ENCODE measurements around the gene SLC7A8. TPM values are rescaled to one million over a fixed set of nuclear protein-coding genes. Genes with fewer than 3 reads are reported as not detected.
A peak's percentile ranks its signal among the peaks of the same experiment; 100 is the strongest.
"Not testable (repeated sequence)": the region's sequence is repeated elsewhere in the genome, so short reads cannot be mapped to it uniquely, and the experiment has no call there.

The SLC7A8 gene
- total RNA-seq, 1 donor from 2014 or later: 98.5 TPM

DNA sequence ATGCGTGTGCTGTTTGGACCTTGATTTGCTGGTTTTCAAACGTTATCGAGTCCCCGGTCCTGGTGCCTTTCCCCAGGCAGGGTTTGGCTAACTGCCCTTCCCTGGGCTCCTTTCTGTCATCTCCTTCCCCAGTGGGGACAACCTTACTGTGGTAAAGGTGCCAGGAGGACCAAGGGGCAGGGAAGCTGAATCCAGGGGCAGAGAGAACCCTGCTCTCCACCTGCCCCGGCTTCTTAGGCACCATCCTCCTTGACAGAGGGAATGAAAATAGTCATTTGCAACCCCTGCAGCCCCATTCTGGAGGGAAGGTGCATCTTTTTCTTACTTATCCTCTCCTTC is 69.4 kb downstream of the SLC7A8 start:
- DNase-seq (ENCODE audit: low spot score): no peak

DNA sequence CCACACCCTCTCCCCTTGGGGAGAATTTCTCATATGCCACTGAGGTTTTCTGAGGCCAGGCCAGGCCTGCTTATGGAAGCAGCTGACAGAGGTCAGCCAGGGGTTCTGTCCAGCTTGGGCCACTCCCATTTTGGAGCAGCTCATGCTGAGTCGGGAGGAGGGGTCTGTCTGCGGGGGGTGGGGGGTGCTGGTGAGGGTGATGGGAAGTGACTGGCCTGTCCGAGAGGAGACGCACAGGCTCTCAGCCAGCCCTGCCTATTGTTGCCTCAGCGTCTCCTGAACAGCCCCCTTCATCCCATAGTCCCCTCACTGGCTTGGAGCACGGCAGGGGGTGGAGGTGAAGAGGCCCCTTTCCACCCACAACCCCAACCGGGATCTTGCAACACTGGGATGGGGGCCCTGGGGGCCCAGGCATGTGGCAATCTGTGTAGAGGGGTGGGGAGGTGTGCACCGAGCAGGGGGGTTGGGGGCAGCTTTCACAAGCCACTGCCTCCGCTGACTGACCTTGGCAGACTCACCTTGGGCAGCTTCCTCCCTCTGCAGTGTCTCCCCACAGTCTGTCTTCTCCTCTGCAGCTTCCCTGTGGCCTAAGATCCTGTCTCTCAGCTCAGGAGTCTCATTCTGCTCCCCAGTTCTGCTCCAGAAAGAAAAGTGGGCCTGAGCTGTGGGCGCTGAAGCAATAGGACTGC is 69.9 kb downstream of the SLC7A8 start:
- no peak for DNase-seq (ENCODE audit: low spot score)

DNA sequence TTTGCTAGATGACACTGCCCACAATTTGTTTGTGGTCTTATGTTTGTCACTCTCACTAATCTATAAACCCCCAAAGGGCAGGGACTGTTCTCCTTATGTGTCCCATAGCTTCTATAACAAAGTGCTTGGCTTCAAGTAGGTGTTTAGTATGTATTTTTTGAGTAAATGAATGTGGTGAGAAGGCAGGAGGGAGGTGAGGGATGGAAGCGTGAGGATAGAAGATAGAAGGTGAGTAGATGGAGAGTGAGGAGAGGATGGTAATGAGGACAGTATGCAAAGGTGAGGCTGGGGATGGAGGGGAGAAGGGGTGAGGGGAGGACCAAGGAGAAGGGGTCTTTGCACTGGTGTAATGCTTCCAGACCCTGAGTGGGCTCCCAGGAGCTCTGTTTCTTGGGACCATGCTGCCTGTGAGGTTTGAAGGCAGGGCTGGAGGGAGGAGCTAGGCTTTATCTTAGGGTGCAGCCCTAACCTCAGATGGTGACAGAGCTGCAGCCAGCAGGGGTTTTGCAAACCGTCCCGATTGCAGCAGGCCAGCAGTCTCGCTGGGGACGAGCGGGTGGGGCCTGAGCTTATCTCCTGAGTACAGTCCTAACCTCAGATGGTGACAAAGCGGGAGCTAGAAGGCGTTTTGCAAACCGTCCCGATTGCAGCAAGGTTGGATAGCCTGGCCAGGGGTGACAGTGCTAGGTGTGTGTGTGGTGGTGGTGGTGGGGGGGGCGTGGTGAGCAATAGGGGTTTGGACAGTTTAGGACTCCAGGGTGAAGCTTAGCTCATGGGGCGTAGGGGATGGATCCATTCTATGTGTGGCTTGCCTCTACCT is 70.9 kb downstream of the SLC7A8 start:
- no peak for DNase-seq (ENCODE audit: low spot score)

DNA sequence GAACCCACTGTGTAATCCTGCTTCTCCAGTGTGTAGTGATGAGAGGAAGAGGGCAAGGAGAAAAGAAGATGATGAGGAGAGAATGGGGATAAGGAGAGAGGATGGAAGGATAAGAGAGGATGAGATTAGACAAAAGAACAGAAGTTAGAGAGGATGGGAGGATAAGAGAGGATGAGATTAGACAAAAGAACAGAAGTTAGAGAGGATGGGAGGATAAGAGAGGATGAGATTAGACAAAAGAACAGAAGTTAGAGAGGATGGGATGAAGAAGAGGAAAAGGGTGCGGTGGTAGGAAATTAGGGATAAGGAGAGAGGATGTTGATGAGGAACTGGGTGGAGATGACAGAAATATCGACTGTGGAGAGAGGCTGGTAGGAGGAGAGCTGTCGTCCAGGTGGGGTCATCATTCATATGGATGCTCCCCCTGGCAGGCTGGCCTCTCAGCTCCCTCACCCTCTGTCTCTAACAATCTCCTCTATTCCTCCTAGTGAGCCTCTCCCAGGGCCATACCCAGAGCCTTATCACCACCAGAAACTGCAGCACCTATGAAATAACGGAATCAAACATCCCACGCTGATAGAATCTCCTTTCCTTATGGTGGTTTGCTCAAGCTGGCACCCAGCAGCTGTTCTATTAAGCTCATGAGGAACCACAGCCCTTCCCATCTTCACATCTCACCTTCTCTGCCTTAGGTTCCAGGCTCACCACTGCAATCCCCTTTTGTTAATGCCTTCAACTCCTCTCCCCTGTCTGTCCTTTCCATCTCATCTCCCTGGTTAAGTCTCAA is 72.7 kb downstream of the SLC7A8 start:
- no peak for DNase-seq (ENCODE audit: low spot score)

DNA sequence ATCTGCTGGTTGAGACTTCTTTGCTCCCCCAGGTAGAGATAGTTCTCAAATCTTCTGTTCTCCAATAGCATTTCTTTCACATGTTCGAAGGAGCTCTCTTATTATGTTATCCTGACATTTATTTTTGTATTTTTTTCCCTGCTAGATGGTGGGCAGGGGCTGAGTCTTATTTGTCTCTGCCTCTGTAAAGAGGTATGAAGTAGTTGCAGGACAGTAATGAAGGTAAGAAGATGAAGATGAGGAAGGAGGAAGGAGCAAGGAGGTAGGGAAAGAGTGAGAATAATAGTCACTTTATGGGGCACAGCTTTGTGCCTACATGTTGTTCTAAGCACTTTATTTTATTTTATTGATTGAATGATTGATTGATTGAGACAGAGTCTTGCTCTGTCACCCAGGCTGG is 73.7 kb downstream of the SLC7A8 start:
- no peak for DNase-seq (ENCODE audit: low spot score)

DNA sequence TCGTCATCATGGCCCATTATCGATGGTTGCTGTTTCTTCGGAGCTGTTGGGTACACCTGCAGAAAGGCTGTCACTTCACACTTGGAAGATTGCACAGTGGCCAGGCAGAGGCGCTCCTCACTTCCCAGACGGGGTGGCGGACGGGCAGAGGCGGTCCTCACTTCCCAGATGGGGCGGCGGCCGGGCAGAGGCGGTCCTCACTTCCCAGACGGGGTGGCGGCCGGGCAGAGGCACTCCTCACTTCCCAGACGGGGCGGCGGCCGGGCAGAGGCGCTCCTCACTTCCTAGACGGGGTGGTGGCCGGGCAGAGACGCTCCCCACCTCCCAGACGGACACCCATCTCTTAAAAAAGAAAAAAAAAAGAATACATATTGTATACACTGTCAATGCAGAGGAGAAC is 75.3 kb downstream of the SLC7A8 start:
- not testable (repeated sequence) for DNase-seq (ENCODE audit: low spot score)

DNA sequence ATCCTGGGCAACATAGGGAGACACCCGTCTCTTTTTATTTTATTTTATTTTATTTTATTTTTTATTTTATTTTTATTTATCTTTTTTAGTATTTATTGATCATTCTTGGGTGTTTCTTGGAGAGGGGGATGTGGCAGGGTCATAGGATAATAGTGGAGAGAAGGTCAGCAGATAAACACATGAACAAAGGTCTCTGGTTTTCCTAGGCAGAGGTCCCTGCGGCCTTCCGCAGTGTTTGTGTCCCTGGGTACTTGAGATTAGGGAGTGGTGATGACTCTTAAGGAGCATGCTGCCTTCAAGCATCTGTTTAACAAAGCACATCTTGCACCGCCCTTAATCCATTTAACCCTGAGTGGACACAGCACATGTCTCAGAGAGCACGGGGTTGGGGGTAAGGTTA is 75.8 kb downstream of the SLC7A8 start:
- not testable (repeated sequence) for DNase-seq (ENCODE audit: low spot score)

DNA sequence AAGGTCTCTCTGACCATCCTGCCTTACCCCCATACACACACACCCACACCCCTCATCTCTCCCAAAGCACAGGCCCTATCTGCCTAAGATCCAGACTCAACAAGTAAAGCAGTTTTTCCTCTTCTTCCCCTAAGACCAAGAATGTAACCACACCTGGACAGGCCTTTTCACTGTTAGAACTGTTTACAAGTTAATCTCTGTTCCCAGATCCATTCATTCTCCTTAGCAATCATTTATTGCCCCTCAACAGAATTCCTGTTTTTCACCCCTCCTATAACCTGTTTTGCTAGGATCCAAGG is 76.8 kb downstream of the SLC7A8 start:
- no peak for DNase-seq (ENCODE audit: low spot score)

DNA sequence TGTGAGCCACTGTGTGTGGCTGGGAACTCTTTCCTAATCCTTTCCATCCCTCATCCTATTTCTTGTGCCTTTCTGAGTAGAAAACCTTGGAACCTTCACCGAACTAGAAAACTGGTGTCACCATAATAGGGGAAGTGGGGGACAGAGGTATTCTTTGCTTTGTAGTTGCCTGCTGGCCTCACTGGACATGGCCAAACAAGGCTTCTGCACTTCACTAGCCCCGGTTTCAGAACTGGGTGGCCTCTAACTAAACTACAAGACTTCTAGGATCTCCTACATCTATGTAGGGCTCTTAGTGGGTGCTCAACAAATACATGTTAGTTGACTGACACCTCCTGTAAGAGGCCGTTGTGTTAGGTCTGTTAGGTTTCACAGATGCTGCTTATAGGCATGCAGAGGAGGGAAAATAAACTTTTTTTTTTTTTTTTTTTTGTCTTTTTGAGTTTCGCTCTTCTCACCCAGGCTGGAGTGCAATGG is 78.1 kb downstream of the SLC7A8 start:
- DNase-seq (ENCODE audit: low spot score): no peak

DNA sequence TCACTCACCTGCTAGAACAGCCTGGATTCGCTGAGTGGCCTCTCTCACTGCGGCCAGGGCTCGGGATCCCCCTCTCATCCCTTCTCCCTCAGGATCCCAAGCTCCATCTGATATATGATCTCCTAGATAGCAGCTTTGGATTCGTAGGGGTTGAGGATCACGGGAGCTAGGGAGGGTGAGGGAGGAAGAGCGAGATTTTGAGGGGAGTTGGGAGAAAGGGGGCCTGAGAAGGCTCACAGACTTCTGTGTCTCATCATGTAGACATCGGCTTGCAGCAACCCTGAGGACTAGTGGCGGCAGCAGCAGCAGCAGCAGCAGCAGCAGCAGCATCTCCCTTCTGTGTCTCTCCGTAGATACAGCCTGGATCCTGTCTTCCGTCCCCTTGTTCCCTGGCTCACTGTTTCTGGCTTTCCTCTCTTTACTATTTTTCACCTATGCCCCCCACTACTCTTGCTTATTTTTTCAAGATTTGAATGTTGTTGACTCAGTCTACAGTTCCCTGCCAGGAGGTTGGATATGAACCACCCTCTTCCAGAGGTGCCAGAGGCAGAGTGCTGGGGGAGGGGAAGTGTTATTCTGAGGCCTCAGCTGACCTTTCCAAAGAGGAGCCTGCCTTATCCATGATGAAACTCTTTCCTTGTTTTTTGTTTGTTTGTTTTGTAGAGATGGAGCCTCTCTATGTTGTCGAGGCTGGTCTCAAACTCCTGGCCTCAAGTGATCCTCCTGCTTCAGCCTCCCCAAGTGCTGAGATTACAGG is 78.7 kb downstream of the SLC7A8 start, which contains the start of gene CIROP:
CIROP (minus strand) TSS at position 399 of the 757 bp plus-strand sequence; CDS start at position 330, 69 bp downstream.
- DNase-seq (ENCODE audit: low spot score): no peak

DNA sequence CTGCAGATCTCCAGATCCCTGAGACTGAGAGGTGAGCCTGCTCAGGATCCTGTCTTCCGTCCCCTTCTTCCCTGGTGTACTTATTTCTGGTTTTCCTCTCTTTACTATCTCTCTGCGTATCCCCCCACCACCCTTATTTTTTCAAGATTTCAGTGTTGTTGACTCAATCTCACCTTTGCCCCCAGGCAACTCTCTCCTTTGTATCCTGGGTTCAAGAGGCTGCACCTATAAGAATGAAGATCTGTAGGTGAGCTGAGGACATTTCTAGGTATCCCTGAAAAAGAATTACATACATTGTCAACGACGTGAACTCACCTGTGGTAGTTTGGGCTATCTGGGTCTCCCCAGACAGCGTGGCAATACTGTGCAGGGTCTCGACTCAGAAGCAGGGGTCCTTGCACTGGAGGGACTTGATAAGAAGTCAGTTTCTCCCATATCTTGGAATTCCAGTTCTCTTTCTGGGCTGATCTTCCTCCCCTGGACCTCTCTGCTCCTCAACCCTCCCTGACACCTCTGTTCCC is 79.3 kb downstream of the SLC7A8 start:
- no peak for DNase-seq (ENCODE audit: low spot score)

DNA sequence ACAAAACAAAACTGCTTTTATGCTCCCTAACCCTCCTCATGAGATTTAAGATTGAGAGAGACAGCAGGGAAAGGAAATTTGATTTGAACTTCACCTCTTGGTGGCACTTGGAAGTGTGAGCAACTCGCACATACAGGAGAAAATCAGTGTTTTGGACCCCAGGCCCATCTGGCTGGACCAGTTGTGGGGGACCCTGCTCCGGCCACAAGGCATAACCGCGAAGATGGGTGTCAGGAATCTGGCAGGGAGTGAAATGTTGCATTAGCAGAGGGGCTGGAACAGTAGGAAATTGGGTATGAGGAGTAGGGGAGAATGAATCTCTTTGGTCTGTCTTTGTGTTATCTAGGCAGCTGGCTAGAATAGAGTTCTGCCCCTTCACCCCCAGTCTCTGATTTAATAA is 79.9 kb downstream of the SLC7A8 start:
- no peak for DNase-seq (ENCODE audit: low spot score)

DNA sequence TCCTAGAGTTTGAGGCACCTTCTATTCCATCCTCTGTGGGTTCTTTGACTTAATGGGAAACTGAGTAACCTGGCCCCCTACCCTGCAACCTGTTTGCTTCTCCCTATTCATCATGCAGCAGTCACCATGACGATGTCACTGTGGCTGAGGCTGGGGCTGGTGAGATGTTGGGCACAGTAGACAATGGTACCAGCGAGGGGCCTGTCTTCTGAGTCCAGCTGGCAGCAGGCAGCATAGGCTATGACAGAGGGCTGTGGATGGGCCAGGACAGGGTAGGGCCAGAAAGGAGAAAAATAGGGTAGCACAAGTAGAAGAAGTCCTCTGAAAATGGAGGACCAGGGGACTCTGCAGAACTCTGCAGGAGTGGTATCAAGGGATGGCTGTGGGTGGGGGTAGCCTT is 80.7 kb downstream of the SLC7A8 start:
- DNase-seq (ENCODE audit: low spot score): no peak

DNA sequence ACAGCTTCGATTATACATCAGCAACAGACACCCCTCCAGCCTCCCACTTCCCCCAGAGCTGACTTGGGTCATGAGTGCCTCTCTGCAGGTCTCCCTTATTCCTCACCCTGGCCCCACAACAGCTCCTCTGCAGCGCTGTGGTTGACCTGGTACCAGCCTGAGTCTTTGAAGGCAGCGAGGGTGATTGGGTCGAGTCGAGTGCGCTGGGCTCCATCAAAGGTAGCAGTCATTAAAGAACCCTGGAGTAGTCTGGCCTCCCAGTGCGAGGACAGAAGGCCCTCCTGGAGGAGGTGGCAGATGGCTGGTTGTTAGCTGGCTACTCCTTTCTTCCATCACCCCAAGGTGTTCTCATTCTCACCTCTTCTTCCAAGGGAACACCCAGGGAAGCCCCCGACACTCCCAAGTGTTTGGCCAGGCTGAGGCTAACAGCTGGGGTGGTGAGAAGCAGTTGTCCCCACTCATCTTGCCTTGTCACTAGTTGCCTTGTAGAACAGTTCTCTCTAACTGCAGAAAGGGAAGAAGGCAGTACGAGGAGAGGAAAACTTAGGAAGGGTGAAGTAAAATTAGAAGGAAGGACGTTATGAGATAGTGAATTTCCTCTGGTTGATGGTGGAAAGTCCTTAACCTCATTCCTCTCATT is 81.4 kb downstream of the SLC7A8 start:
- no peak for DNase-seq (ENCODE audit: low spot score)

DNA sequence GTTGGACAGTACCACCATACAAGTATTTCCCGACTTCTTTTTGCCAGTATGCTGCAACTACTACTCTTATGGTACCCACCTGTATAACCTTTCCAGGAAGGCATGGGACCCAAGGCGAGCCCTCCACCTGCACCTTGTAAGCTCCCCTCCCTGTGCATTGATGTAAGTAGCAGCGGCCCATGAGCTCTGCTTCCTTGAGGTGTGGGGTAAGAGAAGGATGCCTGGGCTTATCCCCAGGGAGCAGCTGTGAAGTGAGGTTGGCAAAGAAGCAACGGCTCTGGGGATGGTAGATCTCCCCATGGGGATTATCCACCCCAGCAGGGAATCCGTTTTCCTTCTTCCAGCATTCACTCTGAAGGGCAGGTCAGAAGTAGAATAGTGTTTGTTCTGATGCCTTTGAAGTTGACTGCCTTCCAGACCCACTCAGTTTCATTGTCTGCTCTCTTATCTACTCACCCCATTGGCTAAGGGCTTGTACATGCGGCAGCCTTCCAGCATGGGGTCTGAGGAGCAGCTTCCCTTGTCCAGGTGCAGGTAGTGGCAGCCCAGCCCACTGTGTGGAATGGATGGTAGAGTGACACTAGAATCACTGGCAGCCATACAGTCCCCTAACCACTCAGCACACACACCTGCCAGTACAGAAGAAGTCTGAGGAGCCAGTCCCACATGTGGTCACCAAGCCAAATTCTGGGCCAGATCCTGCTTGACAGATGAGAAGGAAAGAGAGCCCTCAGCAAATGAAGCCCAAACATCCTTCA is 82.1 kb downstream of the SLC7A8 start:
- no peak for DNase-seq (ENCODE audit: low spot score)

DNA sequence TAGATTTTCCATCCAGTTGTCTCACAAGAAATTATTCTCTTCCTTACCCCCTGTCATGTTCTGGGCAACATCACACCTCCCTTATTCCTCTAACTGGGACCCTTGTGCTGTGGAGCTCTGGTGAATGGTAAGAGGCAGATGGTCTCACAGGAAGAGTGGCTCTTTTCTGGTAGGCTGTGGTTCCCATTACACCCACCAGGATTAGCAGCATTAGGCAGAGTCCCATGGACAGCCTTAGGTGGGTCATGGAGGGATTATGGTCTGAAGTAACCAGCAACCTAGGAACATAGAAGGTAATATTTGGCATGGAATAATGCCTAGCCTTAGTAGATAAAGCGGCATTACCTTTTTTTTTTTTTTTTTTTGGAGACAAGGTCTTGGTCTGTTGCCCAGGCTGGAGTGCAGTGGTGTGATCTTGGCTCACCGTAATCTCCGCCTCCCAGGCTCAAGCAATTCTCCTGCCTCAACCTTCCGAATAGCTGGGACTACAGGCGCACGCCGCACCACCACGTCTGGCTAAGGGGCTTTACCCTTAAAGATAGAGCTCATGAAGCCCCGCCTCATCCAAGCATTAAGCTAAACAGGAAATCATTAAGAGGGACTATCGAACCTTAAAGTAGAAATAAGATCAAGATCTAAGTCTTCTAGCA is 84.1 kb downstream of the SLC7A8 start:
- DNase-seq (ENCODE audit: low spot score): no peak

DNA sequence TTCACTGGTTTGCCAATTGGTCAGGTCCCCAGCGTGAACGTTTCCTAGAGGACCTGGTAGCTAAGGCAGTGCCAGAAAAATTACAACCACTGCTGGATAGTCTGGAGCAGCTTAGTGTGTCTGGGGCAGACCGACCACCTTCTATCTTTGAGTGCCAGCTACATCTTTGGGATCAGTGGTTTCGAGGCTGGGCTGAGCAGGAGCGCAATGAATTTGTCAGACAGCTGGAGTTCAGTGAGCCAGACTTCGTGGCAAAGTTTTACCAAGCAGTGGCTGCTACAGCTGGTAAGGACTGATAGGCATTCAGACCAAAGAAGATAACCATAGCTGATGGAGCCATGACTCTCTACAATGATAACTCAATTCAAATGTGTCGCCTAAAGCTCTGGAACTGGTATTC is 85.7 kb downstream of the SLC7A8 start:
- no peak for DNase-seq (ENCODE audit: low spot score)

DNA sequence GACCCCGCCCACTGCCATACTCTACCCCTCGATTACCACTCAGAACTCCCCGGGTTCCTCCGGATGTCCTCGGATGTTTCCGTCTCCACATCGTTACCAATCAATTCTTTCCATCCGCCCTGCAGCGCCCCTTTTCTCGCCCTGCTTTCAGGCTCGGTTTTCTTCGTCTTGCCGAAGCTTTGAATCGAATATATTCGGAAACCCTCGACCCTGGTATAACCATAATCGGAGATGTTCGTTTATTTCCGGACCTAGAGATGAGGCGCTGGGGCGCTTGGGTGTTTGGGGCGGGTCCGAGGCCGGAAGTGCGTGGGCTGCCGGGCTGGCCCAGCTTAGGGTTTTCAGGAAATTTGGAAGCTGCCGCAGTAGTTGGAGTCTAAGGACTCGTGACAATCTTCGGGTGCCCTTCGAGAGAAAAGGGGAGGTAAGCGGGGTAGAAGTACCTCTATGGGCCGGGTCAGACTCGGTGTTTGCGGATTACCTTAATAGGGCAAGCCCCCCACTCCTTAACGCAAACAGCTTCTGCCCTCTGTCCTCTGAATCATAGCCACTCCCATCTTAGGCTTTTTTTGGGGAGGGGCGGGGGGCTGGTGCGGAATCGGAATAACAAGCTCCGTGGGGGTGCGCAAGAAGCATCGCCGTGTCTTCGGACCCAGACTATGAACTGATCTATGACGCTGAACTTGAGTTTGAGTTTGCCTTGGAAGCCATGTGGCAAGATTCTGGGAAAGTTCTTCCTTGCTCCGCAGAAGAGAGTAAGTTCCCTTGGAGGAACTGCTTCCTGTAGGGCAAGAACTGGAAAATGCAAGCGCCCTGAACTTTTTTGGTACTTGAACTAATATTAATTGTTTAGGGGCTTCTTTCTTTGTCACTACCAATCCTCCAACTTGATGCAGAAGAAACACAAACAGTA is 88.0 kb downstream of the SLC7A8 start, which contains the start of gene C14orf119:
C14orf119 (plus strand) TSS at position 310 of the 913 bp plus-strand sequence. CDS start 2,154 bp downstream, outside the sequence.
- peak; percentile 100 for DNase-seq (ENCODE audit: low spot score)

All from mucosa of gallbladder (tissue), 1 donor.